T-helper 22 cell (primary cell): ENCODE results near the gene CDH20.

Experiments
- DNase-seq: peaks from one replicate; pipeline ENCODE4 v3.0.0-alpha.2; 2020; ENCODE audit warnings: low read depth

Gene CDH20

GRCh38 chr18:61531182-61531581 is 198.0 kb downstream of the CDH20 start:
- DNase-seq: no peak

GRCh38 chr18:61531891-61532290 is 198.7 kb downstream of the CDH20 start:
- no peak for DNase-seq

- no peak for DNase-seq
These were observed 202.2 kb downstream of the CDH20 start for GRCh38 chr18:61535401-61535800.

DNA sequence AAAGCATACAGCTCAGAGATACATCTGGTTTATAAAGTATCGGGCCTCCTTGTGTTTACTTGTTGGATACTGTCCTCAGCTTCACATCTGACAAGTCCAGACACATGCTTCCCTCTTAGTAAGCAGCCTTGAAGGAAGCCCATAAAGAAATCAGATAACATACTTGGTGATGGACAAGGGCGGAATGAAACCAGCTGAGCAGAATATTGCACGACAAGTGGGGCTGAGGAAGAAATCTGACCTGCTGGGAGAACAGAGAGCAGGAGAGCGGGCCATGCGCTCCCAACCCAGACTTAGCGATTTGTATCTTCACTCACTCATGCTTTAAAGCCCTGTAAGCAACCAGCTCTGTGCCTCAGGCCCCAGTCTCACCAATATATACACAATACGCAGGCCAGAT is 208.4 kb downstream of the CDH20 start:
- no peak for DNase-seq

DNA sequence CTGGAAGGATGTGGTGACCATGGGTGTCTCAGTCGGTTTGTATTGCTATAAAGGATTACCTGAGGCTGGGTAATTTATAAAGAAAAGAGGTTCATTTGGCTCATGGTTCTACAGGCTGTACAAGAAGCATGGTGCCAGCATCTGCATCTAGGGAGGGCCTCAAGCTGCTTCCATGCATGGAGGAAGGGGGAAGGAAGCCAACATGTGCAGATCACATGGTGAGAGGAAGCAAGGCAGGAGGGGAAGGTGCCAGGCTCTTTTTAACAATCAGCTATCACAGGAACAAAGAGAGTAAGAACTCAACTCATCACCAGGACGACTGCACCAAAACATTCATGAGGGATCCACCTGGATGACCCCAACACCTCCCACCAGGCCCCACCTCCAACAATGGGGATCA is 209.4 kb downstream of the CDH20 start:
- no peak for DNase-seq

DNA sequence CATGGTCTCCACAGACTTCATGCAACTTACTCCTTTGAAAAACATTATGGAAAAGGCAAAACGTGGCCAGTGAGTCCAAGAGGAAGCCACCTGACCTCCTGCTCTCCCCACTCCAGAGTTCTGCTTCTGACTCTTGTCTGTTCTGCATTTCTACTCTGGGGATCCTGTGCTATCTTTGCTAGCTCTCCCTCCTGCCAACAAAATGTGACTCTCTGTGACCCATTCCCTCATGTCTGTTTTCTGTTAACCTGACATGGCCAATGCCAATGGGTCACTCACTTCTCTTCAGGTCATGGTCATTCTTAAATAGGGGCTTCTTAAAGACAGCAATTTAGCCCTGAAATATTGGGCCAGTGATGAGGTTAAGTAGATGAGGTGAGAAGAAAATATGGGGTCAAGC is 210.3 kb downstream of the CDH20 start:
- DNase-seq: no peak

DNA sequence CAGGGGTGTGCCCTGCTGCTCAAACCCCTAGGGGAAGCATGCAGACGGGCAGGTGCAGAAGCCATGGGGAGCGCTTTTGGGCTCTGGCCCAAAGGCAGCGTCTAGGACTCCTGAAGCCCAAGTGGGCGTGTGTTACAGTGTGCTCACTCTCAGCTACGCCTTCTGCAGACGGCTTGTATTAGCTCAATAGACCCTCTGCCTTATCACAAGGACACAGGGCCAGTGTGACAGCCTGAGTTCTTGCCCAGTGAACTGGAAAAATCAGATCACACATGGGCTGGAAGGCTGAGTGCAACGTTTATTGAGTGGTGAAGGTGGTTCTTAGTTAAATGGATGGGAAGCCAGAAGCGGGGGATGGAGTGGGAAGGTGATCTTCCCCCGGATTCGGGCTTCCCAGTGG is 210.9 kb downstream of the CDH20 start:
- no peak for DNase-seq

DNA sequence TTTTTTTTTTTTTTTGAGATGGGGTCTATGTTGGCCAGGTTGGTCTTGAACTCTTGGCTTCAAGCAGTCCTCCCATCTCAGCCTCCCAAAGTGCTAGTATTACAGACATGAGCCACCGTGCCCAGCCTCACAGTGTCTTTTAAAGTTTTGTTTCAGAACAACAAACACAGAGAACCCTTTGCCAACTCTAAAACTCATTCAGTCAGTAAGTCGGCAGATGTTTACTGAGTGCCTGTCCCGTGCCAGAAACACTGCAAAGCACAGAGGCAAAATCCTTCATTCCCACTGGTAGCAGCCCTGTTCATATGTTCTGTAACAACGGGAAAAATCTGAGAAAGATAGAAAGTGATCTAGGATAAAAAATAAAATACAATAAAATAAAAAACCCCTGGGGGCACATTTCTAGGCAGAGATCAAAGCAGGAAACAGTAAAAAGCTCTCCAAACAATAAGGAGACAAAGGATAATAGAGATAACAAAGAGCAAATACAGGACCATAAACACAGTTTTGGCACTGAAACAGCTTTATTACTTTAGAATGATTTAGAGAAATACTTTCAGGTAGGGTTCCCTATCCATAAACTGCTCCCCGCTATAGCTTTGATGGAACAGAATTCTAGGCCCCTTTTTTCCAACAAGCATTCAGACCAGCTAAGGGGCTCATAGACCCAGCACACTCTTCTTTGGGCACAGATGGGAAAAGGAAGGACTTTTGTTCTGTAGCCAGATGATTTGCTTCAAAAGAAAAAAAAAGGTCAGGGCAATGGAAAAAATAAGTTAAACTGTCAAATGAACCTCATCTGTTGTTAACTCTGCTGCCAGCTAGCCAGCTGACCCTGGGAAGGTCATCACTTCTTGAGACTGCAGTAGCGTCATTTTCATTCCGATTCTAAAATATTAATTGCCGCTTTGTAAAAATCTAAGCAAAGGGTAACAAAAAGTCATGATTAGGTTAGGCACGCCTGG is 212.3 kb downstream of the CDH20 start:
- DNase-seq: no peak

- no peak for DNase-seq
These were observed 213.4 kb downstream of the CDH20 start for GRCh38 chr18:61546590-61546989.

DNA sequence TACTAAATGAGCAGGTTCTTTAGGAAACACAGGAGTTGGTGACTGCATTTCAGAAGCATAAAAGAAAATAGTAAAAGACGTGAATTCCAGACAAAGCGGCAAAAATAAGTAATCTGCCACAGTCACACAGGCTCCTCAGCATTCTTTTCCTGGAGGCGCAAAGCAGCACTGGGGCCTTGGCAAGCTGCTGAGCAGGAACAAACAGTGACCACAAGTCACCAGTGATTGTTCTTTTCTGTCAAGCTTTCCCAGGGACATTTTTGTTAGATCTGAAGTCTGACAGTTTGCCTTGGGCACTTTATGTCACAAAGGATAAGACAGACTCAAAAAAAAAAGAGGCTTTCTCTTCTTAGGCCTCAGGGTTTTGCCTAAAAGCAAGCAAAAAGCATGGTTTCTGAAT is 216.2 kb downstream of the CDH20 start:
- DNase-seq: no peak

GRCh38 chr18:61549889-61550288 is 216.7 kb downstream of the CDH20 start:
- DNase-seq: no peak

- DNase-seq: no peak
These were observed 218.4 kb downstream of the CDH20 start for GRCh38 chr18:61551586-61551985.

DNA sequence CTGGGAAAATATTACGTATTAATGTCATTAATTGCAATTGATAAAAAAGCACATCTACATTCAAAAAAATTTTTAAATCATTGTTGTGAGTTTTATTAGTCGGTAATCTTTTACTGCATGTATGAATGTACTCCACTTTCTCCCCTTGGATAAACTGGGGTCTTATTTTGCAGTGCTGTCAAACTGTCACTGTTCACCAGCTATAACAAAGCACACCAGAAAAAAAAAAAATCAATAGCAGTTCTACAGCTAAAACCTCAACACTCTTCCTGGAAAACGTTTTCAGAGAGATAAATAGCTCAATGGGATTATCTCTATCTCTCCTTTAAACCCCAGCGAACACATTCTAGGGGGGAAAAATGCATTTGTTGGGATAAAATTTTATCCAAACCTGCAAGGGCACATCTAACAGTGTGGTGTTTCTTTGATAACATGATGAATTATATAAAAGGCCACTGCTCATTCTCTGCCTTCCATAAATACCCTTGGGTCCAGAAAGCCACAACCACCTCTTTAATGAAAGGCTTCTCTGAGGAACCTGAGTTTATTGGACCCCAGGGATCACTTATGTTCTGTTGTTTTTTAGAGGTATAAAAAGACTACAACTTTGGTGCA is 219.9 kb downstream of the CDH20 start:
- no peak for DNase-seq

- DNase-seq: no peak
These were observed 221.0 kb downstream of the CDH20 start for GRCh38 chr18:61554117-61554776.

- no peak for DNase-seq
These were observed 221.7 kb downstream of the CDH20 start for GRCh38 chr18:61554946-61555361.

DNA sequence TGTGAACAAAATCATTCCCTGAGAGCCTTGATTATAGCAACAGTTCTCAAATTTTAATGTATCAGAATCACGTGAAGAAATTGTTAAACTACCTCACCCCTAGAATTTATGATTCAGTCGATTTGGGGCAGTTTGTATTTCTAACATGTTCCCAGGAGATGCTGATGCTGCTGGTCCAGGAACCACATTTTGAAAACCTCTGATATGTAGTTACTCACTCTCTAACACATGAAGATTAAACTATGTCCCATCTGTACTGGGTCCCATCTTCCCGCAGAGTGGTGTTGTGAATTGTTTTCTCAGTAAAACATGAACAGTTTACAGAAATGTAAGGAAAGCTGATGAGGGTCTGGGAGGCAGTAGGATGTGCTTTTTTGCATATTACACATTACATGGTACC is 223.1 kb downstream of the CDH20 start:
- no peak for DNase-seq

DNA sequence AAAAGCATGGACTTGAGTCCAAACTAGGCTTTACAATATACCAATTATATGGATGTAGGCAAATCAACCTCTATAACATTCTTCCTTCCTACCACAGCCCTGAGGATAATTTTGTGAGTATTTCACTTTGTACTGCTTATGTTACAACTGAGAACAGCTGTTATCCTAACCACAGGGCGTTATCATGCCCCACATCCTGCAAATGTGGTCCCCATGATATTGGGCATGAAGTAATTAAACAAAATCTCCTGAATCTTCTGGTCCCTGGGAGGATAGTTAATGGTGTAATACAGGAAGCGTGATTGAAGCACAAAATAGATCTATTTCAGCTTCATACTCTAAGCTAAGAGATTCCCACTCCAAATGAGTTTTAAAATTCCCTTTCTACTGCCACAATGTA is 223.6 kb downstream of the CDH20 start:
- no peak for DNase-seq

- DNase-seq: no peak
These were observed 236.1 kb downstream of the CDH20 start for GRCh38 chr18:61569176-61569892.

- DNase-seq: no peak
These were observed 236.8 kb downstream of the CDH20 start for GRCh38 chr18:61570070-61570469.

DNA sequence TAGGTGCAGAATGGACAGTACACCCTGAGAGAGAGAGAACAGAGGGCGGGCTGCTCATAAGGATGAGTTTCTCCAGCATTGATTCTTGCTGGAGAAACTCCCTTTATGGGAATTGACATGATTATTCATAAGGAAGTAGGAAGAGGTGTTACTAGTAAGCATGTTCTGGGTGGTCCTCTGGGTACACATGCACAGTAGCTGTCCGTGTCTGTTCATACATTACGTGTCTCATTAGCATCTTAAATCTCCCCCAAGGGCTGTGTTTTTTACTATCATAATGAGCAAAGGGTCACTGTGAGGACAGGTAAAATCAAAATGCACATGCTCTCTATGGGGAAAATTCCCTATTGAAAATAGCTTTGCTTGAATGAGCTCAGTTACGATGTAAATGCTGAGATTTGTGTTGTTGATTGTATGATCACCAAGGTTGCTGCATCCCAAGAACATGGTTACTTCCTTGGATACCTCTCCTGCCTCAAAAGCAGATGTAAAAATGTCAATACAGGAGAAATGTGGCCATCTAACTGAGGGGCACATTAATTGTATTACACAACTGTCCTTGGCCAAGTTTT is 238.9 kb downstream of the CDH20 start:
- no peak for DNase-seq

GRCh38 chr18:61572871-61573270 is 239.6 kb downstream of the CDH20 start:
- DNase-seq: no peak

DNA sequence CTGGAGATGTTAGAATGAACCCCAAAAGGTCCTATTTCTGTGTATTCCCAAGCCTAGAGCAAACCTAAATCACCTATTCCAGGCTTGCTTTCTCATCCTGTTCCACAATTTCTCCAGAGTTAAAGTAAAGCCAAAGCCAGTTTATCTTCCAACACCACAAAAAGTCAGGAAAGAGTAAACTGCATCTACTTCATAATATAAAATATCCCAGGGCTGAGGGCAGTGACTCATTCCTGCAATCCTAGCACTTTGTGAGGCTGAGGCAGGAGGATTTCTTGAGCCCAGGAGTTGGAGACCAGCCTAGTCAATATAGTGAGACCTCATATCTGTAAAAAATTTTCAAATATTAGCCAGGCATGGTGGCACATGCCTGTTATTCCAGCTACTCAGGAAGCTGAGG is 241.4 kb downstream of the CDH20 start:
- DNase-seq: no peak
